Stimulated activated naive CD4-positive, alpha-beta T cell treated with Interleukin-2 at 50 U/mL for 16 hours (primary cell): Measurements from ENCODE around the gene CHURC1.
A peak's percentile ranks its signal among the peaks of the same experiment; 100 is the strongest.

Experiments used
- DNase-seq: peaks from one replicate; lab custom pipeline; 2025; lab: John Stamatoyannopoulos, UW

The CHURC1 gene

GRCh38 chr14:64914237-64915028 lies at the start of gene CHURC1:
Gene CHURC1, plus strand, starts transcription at chr14:64914455. Its CDS starts 41 bp downstream, at chr14:64914496.
- peak; percentile 97 for DNase-seq

- no peak for DNase-seq
Observed at GRCh38 chr14:64865109-64865508, 49.1 kb upstream of the CHURC1 start.

DNA sequence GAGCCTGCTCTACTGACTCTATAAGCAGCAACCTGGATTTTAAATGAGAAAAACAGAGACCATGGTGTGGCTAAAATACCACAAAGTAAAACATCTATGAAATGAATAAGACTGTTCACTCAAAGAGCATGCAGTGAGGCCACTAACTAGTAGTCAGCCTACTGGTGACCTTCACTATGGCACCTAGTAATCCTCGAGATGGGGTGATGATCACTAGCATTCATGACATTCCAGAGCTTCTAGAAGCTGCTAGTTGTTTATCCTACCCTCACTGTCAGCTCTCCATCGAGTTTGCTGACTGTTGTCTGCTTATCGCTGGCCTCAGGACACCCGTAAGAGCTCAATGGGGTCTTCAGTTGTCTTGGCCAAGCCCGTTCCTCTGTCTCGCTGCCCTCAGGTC lies 48.3 kb upstream of the CHURC1 start:
- DNase-seq: no peak

DNA sequence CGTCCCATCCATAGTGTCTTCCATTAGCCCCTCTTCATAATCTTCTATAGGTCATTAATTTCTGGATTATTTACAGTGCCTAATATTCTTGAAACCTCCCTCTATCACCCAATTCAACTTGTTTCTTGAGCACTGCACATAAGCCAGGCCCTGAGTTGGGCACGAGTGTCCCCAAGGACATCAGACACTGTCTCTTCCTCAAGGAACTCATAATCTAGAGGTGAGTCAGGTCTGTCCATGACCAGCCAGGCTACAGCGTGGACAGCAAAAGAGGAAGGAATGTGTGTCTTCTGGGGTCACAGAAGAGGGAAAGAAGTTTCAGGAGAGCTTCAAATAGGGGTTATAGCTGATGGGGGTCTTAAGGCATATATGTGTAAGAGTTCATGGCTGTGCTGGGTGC lies 47.1 kb upstream of the CHURC1 start:
- no peak for DNase-seq

GRCh38 chr14:64868379-64868778 lies 45.9 kb upstream of the CHURC1 start:
- DNase-seq: no peak

DNA sequence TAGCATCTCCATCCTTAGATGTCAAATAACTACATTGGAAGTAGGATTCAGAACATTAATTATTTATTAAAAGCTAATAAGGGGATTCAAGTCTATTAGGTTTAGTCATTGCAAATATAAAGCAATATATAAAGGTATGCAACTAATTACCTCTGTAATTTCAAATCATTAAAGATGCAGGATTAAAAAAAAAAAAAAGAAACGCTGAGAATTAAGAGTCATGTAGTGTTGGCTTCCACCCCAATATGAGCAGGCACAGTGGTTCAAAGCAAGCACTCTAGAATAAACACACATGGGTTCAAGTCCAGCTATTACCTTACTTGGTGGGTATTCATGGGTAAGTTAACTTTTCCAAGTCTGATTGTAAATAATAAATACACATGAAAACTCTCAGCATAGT lies 45.4 kb upstream of the CHURC1 start:
- no peak for DNase-seq

- DNase-seq: no peak
Observed at GRCh38 chr14:64870160-64870559, 44.1 kb upstream of the CHURC1 start.

- no peak for DNase-seq
Observed at GRCh38 chr14:64871344-64871743, 42.9 kb upstream of the CHURC1 start.

DNA sequence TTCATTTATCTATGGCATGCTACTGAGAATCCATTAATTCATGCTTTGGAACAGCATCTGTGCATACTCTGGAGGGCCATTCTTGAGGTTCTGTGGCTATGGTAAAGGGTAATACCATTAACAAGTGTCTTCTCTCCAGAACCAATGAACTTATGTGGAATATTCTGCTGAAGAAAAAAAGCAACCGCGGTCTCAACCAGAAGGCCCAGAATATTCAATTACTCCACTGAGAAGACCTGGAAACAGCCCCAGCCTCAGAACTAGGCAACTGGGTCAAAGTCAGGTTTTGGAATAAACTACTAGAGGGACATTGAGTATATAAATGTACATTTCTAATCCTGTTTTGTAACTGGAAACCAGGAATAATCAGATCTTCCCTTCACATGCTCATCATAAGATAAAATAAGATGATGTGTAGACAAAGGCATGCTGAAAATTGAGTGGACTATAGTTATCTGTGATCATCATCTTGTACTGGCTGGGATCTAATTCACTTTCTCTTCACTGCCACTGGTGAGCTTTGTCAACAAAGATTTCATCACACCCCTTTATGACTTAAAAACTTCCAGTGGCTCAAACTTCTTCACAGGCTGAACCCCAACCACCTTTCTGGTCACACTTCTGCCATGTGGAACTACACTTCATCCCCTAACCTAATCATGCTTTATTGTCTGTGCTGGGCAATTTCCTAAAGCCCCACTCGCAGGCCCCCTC lies 40.6 kb upstream of the CHURC1 start:
- DNase-seq: no peak

DNA sequence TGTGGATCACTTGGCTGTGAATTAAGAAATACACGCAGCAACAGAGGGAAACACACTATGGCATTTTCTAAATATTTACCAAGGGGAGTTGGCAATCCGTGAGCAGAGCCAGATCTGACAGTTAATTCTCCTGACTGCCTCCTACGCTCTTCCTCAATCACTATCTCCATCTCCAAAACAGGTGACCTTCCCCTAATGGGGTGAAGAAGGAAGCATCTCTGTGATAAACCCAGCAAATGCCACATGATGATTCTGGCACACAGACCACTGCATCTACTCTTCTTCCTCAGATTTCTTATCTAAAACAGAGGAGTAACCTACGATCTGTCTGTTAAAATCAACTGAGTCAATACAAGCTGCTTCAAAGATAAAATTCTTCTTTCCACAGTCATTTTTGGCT lies 38.9 kb upstream of the CHURC1 start:
- no peak for DNase-seq

GRCh38 chr14:64877846-64878245 lies 36.4 kb upstream of the CHURC1 start:
- no peak for DNase-seq

- no peak for DNase-seq
Observed at GRCh38 chr14:64878837-64879634, 35.2 kb upstream of the CHURC1 start.

- DNase-seq: peak; percentile 61
Observed at GRCh38 chr14:64879635-64880220, 34.5 kb upstream of the CHURC1 start, which contains the start of gene SPTB. Gene SPTB, minus strand, starts transcription at chr14:64879907. Its CDS starts 56,813 bp downstream, at chr14:64823094.

DNA sequence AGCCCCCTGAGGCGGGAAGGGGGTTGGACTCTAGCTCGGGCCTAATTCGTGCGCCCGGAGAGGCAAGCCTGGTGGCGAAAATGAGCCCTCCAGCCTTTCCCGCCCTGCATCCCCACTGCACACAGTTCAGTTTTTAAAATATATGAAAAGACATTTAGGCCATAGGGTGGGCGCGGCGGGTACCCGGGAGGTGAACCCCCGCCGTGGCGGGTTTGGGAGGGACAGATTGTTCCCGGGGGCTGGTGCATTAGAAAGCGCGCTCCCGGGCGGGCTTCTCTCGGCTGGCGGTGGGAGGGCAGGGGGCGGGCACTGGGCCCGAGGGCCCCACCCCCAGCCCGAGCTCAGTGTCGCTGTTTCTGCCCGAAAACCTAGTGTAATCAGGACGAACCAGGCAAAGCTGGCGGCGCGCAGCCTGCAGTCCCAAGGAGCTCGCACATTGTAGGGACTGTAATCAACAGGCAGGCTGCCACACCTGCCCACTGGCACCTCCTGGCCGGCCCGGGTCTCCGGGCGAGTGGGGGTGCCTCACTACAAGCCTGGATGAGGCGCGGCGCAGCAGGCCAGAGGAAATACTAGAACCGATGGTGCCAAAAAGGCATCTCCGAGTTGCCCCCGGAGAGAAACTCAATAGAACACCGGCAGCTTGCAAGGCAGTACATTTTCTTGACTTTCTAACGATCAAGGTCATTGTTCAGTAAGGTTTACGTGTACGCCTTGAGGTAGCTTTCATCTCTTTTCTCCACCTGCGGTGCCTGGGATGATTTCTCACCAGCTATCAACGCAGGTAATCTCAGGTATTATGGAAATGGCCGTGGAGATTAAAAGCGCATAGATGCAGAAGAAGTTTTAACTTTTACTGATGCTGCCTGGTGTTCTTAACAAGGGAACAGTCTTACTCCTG lies 33.8 kb upstream of the CHURC1 start:
- peak; percentile 52 for DNase-seq

GRCh38 chr14:64885559-64885958 lies 28.7 kb upstream of the CHURC1 start:
- no peak for DNase-seq

DNA sequence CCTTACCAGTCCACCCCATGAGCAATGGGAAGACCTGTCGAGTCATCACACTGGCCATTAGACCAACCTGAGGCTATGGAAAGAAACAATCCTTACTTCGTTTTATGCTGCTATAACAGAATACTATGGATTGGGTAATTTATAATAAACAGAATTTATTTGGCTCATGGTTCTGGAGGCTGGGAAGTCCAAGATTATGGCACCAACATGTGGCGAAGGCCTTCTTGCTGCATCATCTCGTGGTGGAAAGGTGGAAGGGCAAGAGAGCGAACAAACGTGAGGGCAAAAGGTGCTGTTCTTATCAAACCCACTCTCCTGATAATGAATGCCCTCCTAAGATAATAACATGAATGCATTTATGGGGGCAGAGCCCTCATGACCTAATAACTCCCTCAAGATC lies 24.9 kb upstream of the CHURC1 start:
- DNase-seq: no peak

- no peak for DNase-seq
Observed at GRCh38 chr14:64891173-64891838, 22.9 kb upstream of the CHURC1 start.

DNA sequence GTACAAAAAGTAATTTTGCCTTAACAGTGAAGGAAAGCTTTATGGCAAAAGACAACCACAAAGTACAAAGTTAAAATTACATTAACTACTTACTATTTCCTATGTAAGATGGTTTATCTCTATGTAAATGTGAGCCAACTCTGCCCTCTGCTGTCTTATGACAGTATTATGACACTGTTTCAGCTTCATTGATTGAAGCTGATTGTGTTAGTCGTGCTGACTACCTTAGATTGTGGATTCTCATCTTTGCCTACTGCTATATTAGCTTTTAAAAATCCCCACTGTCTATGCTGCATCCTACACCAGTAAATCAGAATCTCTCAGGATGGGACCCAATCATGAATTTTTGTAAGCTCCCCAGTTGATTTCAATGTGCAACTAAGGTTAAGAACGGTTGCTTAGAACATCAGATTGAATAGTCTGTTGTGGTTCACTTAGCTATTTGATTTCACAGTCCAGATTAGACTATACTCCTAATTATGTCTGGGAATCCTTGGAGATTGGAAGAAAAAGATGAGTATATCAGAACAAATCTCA lies 22.3 kb upstream of the CHURC1 start:
- DNase-seq: no peak

DNA sequence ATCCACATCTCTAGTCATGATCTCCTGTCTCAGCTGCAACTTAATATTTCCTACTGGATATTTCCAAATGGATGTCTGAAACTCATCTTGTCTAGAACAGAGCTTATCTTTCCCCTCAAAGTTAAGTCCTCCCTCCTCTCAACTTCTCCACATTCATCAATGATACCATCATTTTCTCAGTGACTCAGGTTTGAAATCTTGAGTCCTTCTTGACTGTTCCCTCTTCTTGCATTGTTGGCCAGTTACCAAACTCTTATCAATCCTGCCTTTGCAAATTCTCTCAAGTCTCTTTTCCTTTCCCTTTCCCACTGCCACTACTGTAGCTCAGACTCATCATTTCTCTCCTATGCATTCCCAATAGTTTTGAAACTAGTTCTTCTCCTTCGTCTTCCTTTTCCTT lies 14.3 kb upstream of the CHURC1 start:
- DNase-seq: no peak

DNA sequence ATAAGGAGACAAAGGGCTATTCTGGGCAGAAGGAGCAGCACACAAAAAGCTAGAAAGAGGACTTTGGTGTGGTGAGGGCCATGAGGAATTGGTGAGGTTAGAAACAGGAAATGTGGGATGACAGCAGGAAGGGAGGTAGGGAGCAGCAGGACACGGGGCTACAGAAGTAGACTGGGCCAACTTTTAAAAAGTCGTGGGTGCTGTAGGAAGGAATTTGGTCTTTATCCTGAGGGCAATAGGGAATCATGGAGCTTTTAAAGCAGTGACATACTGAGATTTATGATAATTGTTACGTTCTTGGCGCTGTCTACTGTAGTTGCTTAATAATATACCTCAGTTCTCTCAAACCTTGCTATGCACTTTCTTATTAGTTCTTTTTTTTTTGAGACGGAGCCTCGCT lies 8.2 kb upstream of the CHURC1 start:
- DNase-seq: no peak
